NCI-H526 treated with DMSO at 0.1 percent for 48 hours (cell line): ENCODE measurements around the gene DHX8.
"Not testable (repeated sequence)": the region's sequence is repeated elsewhere in the genome, so short reads cannot be mapped to it uniquely, and the experiment has no call there.

Experiments used
- DNase-seq: peaks from one replicate; lab custom pipeline; 2025; lab: John Stamatoyannopoulos, UW

DHX8 gene

DNA sequence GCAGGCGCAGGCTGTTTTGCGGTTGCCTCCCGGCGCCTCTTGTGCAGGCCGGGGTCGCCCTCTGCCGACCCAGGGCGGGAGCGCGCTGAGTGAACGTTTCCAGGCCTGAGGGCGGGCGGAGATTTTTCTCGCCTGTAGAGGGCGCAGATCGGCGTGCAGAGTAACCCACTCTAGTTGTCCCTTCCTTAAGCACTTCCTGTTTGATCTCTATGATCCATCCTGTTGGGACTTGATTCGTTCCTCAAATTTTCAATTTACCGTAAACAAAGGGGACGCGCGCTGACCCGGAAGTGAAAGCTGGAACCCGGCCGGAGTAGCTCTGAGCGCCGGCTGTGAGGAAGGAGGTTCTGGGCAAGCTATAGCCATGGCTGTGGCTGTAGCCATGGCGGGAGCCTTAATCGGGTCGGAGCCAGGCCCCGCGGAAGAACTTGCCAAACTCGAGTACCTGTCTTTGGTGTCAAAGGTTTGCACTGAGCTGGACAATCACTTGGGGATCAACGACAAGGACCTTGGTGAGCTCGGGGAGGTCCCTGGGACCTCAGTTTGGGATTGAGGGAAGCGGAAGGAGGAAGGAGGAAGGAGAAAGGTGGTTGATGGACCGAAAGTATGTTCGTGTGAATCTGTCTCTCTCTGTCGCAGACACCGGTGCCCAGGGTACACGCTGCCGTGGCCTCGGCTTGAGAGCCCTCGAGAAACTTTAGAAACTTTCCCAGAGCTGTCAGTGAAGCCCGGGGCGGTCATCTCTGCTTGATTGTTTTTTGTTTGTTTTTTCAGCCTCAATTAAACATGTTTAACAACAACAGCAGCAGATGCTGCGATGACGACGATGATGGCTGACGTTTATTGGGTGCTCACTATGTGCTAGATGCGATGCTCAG is at the start of gene DHX8:
TSS of gene DHX8 (plus strand) at position 302 of the 878 bp plus-strand sequence. CDS start at position 365, 63 bp downstream.
- peak; percentile 98 for DNase-seq

- peak; percentile 32 for DNase-seq
Observed at GRCh38 chr17:43434902-43435319, 48.9 kb upstream of the DHX8 start.

- DNase-seq = no peak
Observed at GRCh38 chr17:43437756-43438155, 46.0 kb upstream of the DHX8 start.

GRCh38 chr17:43438626-43439025 is 45.1 kb upstream of the DHX8 start:
- no peak for DNase-seq

DNA sequence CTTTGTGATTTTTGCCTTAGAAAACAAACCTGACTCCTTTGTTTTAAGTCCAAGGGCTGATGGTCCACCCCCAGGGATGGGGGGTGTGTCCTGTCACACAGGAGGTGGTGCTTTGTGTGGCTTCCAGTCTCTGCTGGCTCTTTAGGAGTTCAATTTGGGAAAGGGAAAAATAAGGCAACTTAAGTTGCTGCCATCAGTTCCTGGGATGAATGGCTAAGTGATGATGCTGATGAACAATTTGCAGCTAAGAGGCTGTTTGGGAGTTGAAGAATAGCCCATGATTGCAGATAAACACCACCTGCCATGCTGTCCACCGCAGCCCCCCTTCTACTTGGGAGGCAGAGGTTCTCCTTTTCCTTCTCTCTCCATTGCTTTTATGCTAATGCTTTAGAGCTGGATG is 44.7 kb upstream of the DHX8 start:
- DNase-seq = no peak

- DNase-seq = no peak
Observed at GRCh38 chr17:43442711-43443110, 41.1 kb upstream of the DHX8 start.

DNA sequence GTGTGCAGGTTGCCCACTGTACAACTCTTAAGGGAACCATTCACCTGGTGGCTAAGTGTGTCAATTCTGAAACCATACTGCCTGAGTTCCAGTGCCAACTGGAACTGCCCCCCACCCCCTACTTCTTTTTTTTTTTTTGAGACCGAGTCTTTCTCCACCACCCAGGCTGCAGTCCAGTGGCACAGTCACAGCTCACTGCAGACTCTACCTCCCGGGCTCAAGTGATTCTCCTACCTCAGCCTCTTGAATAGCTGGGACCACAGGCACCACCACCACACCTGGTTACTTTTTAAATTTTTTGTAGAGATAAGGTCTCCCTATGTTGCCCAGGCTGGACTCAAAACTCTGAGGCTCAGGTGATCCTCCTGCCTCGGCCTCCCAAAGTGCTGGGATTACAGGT is 40.4 kb upstream of the DHX8 start:
- DNase-seq = no peak

- DNase-seq = no peak
Observed at GRCh38 chr17:43444223-43445008, 39.4 kb upstream of the DHX8 start.

GRCh38 chr17:43445009-43445589 is 38.7 kb upstream of the DHX8 start:
- no peak for DNase-seq

DNA sequence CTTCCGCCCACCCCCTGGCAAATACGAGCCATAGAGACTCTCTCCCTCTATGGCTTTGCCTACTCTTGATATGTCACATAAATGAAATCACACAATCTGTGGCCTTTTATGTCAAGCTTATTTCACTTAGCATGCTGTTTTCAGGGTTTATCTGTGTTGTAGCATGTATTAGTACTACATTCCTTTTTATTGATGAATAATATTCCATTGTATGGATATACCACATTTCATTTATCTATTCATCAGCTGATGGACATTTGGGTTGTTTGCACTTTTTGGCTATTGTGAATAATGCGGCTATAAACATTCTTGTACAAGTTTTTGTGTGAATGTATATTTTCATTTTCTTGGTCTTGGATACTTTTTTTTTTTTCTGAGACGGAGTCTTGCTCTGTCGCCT is 37.0 kb upstream of the DHX8 start:
- no peak for DNase-seq

DNA sequence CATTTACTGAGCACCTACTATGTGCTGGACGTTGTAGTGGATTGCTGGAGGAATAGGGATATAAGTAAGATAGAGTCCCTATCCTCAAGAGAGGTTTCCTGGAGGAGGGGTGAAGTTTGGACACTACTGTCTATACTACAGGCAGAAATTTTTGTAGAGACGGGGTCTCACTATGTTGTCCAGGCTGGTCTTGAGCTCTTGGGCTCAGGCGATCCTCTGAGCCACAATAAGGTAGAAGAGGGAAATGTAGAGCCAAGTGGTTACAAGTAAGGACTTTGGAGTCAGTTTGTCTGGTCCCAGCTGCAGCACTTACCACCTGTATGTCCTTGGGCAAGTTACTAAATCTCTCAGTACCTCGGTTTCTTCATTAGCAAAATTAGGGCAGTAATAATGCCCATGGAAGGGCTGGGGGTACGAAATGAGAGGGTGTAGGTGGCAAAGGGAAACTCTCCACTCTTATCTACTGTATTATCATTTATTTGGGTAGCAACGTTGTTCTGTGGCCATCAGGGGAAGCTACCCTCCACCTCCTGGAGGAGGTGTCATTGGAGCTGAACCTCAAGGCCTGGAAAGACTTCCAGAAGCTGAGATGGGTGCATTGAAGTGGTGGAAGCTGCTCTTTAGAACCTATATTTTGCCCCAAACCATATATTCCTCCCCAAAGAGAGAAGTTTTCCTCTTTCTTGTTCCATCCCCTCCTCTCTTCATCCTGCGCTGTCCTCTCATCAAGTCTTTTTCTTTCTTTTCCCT is 34.9 kb upstream of the DHX8 start:
- no peak for DNase-seq

- no peak for DNase-seq
Observed at GRCh38 chr17:43449470-43450248, 34.1 kb upstream of the DHX8 start.

GRCh38 chr17:43450791-43451190 is 33.0 kb upstream of the DHX8 start:
- DNase-seq = not testable (repeated sequence)

- not testable (repeated sequence) for DNase-seq
Observed at GRCh38 chr17:43451741-43452140, 32.0 kb upstream of the DHX8 start.

- DNase-seq = no peak
Observed at GRCh38 chr17:43453331-43453812, 30.4 kb upstream of the DHX8 start.

GRCh38 chr17:43454868-43455267 is 28.9 kb upstream of the DHX8 start:
- DNase-seq = no peak

- no peak for DNase-seq
Observed at GRCh38 chr17:43456029-43456428, 27.7 kb upstream of the DHX8 start.

DNA sequence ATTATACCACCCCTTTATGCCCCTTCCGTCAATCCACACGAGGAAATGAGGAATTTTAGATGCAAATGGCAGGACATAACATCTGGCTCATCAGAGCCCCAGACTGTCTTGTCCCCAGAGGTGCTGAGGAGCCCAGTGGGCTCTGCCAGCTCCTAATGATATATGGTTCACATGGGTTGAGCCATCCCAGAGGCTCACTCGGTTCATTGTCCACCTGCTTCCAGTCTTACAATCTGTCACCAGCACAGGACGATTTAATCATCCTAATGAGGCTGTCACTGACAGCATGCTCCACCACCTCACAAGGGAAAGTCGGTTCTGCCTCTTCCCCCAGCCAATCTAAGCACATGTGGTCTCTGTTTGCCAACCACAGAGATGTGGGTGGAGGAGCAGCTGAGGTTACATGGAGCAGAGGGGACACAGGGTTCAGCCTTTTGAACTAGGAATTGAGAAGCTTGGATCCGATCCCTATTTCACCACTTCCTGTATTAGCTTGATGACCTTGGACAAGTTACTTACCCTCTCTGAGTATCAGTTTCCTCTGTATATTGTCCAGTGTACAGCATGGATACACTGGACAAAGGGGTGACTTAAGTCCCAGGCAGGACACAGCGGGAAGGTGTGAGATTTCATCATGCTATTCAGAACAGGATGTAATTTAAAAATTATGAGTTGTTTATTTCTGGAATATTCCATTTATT is 27.0 kb upstream of the DHX8 start:
- DNase-seq = no peak

- no peak for DNase-seq
Observed at GRCh38 chr17:43457362-43457692, 26.4 kb upstream of the DHX8 start.

- not testable (repeated sequence) for DNase-seq
Observed at GRCh38 chr17:43459878-43460277, 23.9 kb upstream of the DHX8 start.

DNA sequence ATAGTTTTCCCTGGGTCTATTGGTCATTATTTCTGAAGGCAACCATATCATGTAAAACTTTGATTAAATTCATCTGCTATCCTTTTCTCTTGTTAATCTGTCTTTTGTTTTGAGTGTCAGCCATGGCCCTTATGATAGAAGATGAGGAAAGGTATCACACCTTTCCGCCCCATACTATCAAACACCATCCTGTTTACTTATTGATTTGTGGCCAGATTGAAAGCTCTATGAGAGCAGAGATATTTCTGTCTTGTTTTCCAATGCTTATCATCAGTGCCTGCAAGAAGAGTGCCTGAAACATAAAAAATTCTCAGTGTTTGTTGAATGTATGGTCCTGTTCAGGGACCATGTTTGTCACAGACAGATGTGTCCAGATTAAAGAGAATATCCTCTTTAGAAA is 22.6 kb upstream of the DHX8 start:
- no peak for DNase-seq
